NCI-H1436 treated with DMSO at 0.1 percent for 48 hours (cell line): ENCODE measurements around the gene BAD.
"Not testable (repeated sequence)": the region's sequence is repeated elsewhere in the genome, so short reads cannot be mapped to it uniquely, and the experiment has no call there.

Source experiments
- DNase-seq: peaks from one replicate; lab custom pipeline; 2025; lab: John Stamatoyannopoulos, UW

The BAD gene

GRCh38 chr11:64284048-64284961, at the start of gene BAD:
BAD (minus strand) TSS chr11:64284665; CDS start chr11:64284368, 297 bp downstream.
- DNase-seq: peak; percentile 58

GRCh38 chr11:64333556-64333955, 49.1 kb upstream of the BAD start:
- no peak for DNase-seq

- DNase-seq: no peak
Measured at GRCh38 chr11:64331569-64332371, 47.3 kb upstream of the BAD start.

- DNase-seq: no peak
Measured at GRCh38 chr11:64330888-64331287, 46.4 kb upstream of the BAD start.

DNA sequence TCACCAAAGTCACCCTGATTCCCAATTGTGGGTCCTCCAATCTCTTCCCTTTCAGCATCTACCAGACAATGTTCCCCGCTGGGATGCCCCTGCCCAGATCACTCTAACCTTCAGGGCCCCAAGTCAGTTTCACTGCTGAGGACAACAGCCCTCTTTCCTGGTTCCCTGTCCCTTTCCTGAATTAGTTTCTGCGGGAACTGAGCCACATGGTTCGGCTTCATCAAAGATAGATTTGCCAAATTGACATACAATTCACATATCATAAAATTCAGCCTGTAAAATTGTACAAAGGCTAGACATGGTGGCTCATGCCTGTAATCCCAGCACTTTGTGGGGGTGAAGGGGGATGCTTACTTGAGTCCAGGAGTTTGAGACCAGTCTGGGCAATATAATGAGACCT, 43.5 kb upstream of the BAD start:
- no peak for DNase-seq

DNA sequence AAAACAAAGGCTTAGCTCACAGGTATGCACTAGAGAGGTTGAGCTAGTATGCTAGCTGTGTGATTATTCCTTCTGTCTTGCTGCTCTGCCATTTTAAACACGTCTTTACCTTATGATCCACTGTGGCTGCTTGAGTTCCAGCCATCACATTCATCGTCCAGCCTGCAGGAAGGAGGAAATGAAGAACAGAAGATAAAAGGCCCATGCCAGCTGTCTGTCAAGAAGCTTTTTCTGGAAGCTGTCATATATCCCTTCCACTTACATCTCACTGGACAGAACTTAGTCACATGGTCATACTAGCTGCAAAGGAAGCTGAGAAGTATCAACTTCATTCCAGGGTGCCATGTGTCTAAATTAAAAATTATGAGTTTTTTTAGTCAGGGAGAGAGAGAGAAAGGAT, 42.9 kb upstream of the BAD start:
- no peak for DNase-seq

DNA sequence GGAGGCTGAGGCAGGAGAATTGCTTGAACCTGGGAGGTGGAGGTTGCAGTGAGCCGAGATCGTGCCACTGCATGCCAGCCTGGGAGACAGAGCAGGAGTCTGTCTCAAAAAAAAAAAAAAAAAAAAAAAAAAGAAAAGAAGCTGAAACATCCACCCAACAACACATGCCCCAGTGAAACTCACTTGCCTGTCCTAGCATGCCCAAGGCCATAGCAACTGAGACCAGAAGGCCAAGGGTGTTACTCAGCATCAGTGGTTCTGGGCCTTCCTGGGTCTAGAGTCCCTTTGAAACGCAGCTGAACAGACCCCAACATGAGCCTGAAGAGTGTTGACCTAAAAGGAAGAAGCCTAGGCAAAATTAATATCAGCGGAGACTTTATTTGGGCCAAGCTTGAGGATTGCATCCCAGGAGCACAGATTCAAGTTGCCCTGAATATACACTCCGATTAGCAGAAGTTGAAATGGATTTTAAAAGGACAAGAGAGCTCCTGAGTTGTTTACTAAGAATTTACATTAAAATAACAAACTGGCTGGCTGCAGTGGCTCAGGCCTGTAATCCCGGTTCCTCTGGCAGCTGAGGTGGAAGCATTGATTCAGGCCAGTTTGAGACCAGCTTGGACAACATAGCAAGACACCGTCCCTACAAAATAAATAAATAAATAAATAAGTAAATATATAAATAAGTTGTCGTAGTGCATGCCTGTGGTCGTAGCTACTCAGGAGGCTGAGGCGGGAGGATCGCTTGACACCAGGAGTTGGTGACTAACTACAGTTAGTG, 40.4 kb upstream of the BAD start:
- DNase-seq: no peak

- not testable (repeated sequence) for DNase-seq
Measured at GRCh38 chr11:64323984-64324383, 39.5 kb upstream of the BAD start.

GRCh38 chr11:64323373-64323772, 38.9 kb upstream of the BAD start:
- no peak for DNase-seq

GRCh38 chr11:64322925-64323260, 38.4 kb upstream of the BAD start:
- DNase-seq: no peak

DNA sequence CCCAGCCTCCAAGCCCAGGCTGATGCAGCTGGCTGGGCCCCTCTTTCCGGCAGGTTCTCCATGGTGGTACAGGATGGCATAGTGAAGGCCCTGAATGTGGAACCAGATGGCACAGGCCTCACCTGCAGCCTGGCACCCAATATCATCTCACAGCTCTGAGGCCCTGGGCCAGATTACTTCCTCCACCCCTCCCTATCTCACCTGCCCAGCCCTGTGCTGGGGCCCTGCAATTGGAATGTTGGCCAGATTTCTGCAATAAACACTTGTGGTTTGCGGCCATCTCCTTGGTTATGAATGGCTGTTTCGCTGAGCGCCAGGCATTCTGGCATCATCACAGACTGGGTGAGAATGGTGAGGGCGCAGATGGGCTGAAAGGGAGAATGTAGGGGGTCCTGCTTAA, 37.1 kb upstream of the BAD start:
- DNase-seq: no peak

DNA sequence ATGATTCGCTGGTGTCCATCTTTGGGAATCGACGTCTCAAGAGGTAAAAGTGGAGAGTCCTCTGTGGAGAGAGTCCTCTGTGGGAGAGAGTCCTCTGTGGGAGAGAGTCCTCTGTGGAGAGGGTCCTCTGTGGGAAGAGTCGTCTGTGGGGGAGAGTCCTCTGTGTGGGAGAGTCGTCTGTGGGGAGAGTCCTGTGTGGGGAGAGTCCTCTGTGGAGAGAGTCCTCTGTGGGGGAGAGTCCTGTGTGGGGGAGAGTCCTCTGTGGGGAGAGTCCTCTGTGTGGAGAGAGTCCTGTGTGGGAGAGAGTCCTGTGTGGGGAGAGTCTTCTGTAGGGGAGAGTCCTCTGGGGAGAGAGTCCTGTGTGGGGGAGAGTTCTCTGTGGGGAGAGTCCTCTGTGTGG, 36.6 kb upstream of the BAD start:
- DNase-seq: no peak

DNA sequence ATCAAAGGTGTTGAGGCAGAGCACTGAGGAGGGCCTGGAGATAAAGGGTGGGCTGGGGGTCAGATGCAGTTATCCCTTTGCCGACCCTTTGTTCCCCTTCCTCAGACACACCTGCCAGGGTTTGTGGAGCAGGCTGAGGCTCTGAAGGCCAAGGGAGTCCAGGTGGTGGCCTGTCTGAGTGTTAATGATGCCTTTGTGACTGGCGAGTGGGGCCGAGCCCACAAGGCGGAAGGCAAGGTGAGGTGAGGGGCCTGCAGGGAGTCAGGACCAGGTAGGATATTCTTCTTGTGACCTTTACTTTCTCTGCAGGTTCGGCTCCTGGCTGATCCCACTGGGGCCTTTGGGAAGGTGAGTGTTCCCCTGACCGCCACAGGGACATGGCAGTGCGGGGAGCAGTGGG, 36.1 kb upstream of the BAD start:
- no peak for DNase-seq

- DNase-seq: no peak
Measured at GRCh38 chr11:64318766-64319761, 34.6 kb upstream of the BAD start.

DNA sequence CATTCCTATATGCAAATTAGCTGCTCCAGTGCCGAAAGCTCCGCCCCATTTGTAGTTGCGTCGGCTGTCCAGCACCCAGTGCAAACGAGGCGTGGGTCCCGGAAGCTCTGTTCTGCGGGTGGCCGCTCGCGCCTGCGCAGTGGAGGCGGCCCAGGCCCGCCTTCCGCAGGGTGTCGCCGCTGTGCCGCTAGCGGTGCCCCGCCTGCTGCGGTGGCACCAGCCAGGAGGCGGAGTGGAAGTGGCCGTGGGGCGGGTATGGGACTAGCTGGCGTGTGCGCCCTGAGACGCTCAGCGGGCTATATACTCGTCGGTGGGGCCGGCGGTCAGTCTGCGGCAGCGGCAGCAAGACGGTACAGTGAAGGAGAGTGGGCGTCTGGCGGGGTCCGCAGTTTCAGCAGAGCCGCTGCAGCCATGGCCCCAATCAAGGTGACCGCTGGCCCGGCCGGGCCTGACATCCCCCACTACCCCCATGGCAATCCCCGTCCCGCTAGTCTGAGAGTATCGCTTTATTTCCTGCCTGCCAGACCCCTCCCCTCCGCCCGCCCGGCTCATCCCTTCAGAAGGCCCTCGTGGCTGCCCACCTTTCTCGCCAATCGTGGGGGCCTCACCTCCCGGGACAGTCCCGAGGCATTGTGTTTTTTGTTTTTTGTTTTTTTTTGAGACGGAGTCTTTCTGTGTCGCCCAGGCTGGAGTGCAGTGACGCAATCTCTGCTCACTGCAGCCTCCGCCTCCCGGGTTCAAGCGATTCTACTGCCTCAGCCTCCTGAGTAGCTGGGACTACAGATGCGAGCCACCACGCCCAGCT, 33.7 kb upstream of the BAD start, which contains the start of gene PRDX5:
PRDX5 (plus strand) TSS at position 161 of the 805 bp plus-strand sequence; CDS start at position 256, 95 bp downstream.
- peak; percentile 83 for DNase-seq

DNA sequence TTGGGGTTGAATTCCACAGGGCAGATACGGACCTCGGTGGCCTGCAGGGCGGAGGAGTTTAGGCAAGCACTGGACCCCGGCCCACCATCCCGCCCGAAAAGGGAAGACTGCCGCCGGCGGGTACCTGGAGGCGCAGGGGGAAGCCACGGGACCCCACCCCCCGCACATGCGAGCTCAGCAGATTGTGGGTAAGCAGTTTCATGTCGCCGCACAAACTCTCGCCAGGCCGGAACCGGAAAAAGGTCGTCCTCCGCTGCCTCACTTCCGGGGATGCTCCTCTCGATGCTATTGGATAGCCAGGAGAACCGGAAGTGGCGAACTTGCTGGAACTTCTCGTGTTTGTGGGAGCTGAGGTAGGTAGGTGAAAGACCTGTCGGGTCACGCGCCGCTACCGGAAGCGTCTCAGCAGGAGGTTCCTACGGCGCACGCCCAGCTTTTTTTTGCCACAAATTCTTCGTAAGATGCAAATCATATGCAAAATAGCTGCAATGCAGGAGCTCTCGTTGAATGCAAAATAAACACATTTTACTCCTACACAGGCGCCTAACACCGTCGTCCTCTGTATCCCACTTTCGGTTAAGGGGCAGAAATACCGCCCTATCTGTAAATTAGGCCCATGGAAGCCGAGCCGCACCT, 33.0 kb upstream of the BAD start, which contains the start of gene TRMT112:
TRMT112 (minus strand) TSS at position 235 of the 636 bp plus-strand sequence; CDS start at position 202, 33 bp downstream.
- peak; percentile 90 for DNase-seq

- no peak for DNase-seq
Measured at GRCh38 chr11:64316672-64317324, 32.3 kb upstream of the BAD start.

DNA sequence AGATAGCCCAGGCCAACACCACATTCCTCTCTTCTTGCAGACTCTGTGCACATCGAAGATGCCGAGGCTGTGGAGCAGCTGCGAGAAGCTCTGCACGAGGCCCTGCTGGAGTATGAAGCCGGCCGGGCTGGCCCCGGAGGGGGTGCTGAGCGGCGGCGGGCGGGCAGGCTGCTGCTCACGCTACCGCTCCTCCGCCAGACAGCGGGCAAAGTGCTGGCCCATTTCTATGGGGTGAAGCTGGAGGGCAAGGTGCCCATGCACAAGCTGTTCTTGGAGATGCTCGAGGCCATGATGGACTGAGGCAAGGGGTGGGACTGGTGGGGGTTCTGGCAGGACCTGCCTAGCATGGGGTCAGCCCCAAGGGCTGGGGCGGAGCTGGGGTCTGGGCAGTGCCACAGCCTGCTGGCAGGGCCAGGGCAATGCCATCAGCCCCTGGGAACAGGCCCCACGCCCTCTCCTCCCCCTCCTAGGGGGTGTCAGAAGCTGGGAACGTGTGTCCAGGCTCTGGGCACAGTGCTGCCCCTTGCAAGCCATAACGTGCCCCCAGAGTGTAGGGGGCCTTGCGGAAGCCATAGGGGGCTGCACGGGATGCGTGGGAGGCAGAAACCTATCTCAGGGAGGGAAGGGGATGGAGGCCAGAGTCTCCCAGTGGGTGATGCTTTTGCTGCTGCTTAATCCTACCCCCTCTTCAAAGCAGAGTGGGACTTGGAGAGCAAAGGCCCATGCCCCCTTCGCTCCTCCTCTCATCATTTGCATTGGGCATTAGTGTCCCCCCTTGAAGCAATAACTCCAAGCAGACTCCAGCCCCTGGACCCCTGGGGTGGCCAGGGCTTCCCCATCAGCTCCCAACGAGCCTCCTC, 31.4 kb upstream of the BAD start:
- not testable (repeated sequence) for DNase-seq
